Natural killer cell (primary cell): ENCODE data around the gene PIK3R1. TPM values are rescaled to one million over a fixed set of nuclear protein-coding genes. Genes with fewer than 3 reads are reported as not detected.

Experiments
- ATAC-seq, 3 donors: fragments of 150-1000 bp in 2 of 3; fragments of 200-7000 bp in 1 of 3; cut with Tn5 transposase; 1 replicate in 1 of 3; 2 replicates in 2 of 3; pipeline ENCODE4 v1.10.0; 2021; ENCODE audit warnings: mild to moderate bottlenecking in 2 of 3, moderate library complexity in 2 of 3
- DNase-seq, 2 donors: peaks; one replicate each; pipeline versions ENCODE4 v3.0.0 to v3.0.0-alpha.2; 2013 to 2021; ENCODE audit warnings: mixed read lengths in 1 of 2
- H3K27ac ChIP-seq: one replicate; pipeline ENCODE4 v1.5.1; 2013; ENCODE audit warnings: mild to moderate bottlenecking, low read length
- H3K27me3 ChIP-seq: one replicate; pipeline ENCODE4 v1.6.1; 2013; ENCODE audit warnings: low read length; ENCODE audit not compliant: control insufficient read depth, insufficient read depth
- H3K36me3 ChIP-seq: one replicate; pipeline ENCODE4 v1.6.1; 2013; ENCODE audit warnings: low read length; ENCODE audit not compliant: control insufficient read depth, insufficient read depth
- H3K4me1 ChIP-seq: one replicate; pipeline ENCODE4 v1.6.1; 2013; ENCODE audit warnings: low read length; ENCODE audit not compliant: control insufficient read depth, insufficient read depth
- H3K4me3 ChIP-seq: one replicate; pipeline ENCODE4 v1.5.1; 2013; ENCODE audit warnings: low read length
- H3K9me3 ChIP-seq: one replicate; pipeline ENCODE4 v1.6.1; 2013; ENCODE audit warnings: low read length; ENCODE audit not compliant: control insufficient read depth, insufficient read depth
- H3K27ac Mint-ChIP-seq, 2 donors: one replicate each; pipeline ENCODE4 v1.8.0; 2022; ENCODE audit warnings: mild to moderate bottlenecking in 2 of 2, mixed read lengths in 2 of 2, moderate library complexity in 1 of 2
- H3K27me3 Mint-ChIP-seq, 2 donors: one replicate each; pipeline ENCODE4 v1.8.0; 2022; ENCODE audit warnings: low read depth in 2 of 2, mixed read lengths in 2 of 2
- H3K36me3 Mint-ChIP-seq: one replicate; pipeline ENCODE4 v1.8.0; 2022; ENCODE audit warnings: mixed read lengths
- H3K4me1 Mint-ChIP-seq, 2 donors: one replicate each; pipeline ENCODE4 v1.8.0; 2022; ENCODE audit warnings: mixed read lengths in 2 of 2
- H3K4me3 Mint-ChIP-seq: one replicate; pipeline ENCODE4 v1.8.0; 2022; ENCODE audit warnings: mild to moderate bottlenecking, moderate library complexity, mixed read lengths
- H3K9me3 Mint-ChIP-seq, 2 donors: one replicate each; pipeline ENCODE4 v1.8.0; 2022; ENCODE audit warnings: mixed read lengths in 2 of 2
- CTCF ChIP-seq: fragments of 200-600 bp; IDR thresholded peaks from one replicate; pipeline ENCODE4 v1.8.0; 2022; ENCODE audit warnings: antibody characterized with exemption
- WGBS: methylation state at CpG from one replicate; pipeline ENCODE4 v1.1.7; 2013; ENCODE audit warnings: missing lambda C conversion rate; ENCODE audit not compliant: insufficient coverage; 5-methylcytosine and 5-hydroxymethylcytosine counted together
- intact Hi-C: fragments of 100-400 bp; cut with micrococcal nuclease; formaldehyde crosslinking; loops from one replicate; pipeline ENCODE4 v1.14.2; 2022
- total RNA-seq, 4 donors: library from RNA; stranded (reverse); fragments of 120-200 nt in 1 of 4; gene quantifications; one replicate each; pipeline versions ENCODE4 v1.2.3 to v1.2.4, GENCODE V29; 2013 to 2022

PIK3R1 gene
- total RNA-seq, 3 donors from 2014 or later (not counting 1 experiment from before 2014, with no cell fraction given), result 307 to 365 (median 313) TPM

GRCh38 chr5:68295772-68296171, 80.2 kb downstream of the PIK3R1 start:
- Mint-ChIP-seq H3K4me3 (no peak overlapping the region), H3K27me3 (no peaks in the 10 kb centered on the region), H3K4me1 (peaks cover 34 to 36% of the 10 kb centered on the region in 2 donors), H3K27ac (peak overlapping the region; percentile 60 to 70), H3K36me3 (peaks cover 53% of the 10 kb centered on the region), H3K9me3 (no peaks in the 10 kb centered on the region)
- WGBS, result 94% methylated on average over 3 of the region's 3 CpGs
- DNase-seq (no peak), ATAC-seq (no peak)
- no peak for TF ChIP-seq CTCF
- intact Hi-C loops, result no loop called here
- no peak overlapping the region for H3K4me3 ChIP-seq
- H3K4me1 ChIP-seq, result no peaks in the 10 kb centered on the region
- peaks cover 90% of the 10 kb centered on the region for H3K36me3 ChIP-seq
- H3K27ac ChIP-seq, result no peak overlapping the region
- no peaks in the 10 kb centered on the region for H3K9me3 ChIP-seq
- no peaks in the 10 kb centered on the region for H3K27me3 ChIP-seq

GRCh38 chr5:68296895-68297294, 81.3 kb downstream of the PIK3R1 start:
- Histone ChIP-seq H3K27me3 (no peaks in the 10 kb centered on the region), H3K4me3 (no peak overlapping the region), H3K27ac (no peak overlapping the region), H3K4me1 (no peaks in the 10 kb centered on the region), H3K36me3 (peaks cover 86% of the 10 kb centered on the region), H3K9me3 (no peaks in the 10 kb centered on the region)
- Mint-ChIP-seq H3K4me1 (peaks cover 27% of the 10 kb centered on the region in 2 donors), H3K27me3 (no peaks in the 10 kb centered on the region), H3K27ac (peak overlapping the region; percentile 60 to 70), H3K9me3 (no peaks in the 10 kb centered on the region), H3K36me3 (peaks cover 53% of the 10 kb centered on the region), H3K4me3 (no peak overlapping the region)
- no peak for TF ChIP-seq CTCF
- intact Hi-C loops, result no loop called here
- WGBS, result 93% methylated on average over 1 of the region's 1 CpG
- ATAC-seq (no peak), DNase-seq (no peak)

- ATAC-seq (no peak), DNase-seq (no peak)
- no peak for TF ChIP-seq CTCF
- H3K27me3 ChIP-seq, result no peaks in the 10 kb centered on the region
- no peak overlapping the region for H3K4me3 Mint-ChIP-seq
- no peaks in the 10 kb centered on the region for H3K9me3 ChIP-seq
- no peaks in the 10 kb centered on the region for H3K4me1 ChIP-seq
- no peak overlapping the region for H3K4me3 ChIP-seq
- H3K9me3 Mint-ChIP-seq, result no peaks in the 10 kb centered on the region
- H3K4me1 Mint-ChIP-seq, result peaks cover 26 to 28% of the 10 kb centered on the region in 2 donors
- no peak overlapping the region for H3K27ac ChIP-seq
- H3K27ac Mint-ChIP-seq, result peak overlapping the region; percentile 46 to 52
- intact Hi-C loops, result no loop called here
- H3K36me3 Mint-ChIP-seq, result peaks cover 48% of the 10 kb centered on the region
- no peaks in the 10 kb centered on the region for H3K27me3 Mint-ChIP-seq
- WGBS, result 93% methylated on average over 4 of the region's 4 CpGs
- peaks cover 79% of the 10 kb centered on the region for H3K36me3 ChIP-seq
Observed at GRCh38 chr5:68297656-68298055, 82.1 kb downstream of the PIK3R1 start.

GRCh38 chr5:68298479-68298878, 82.9 kb downstream of the PIK3R1 start:
- H3K36me3 Mint-ChIP-seq, result peaks cover 43% of the 10 kb centered on the region
- DNase-seq (no peak), ATAC-seq (no peak)
- 96% methylated on average over 1 of the region's 2 CpGs for WGBS
- H3K27ac Mint-ChIP-seq, result peak overlapping the region; percentile 58 to 60
- H3K4me3 Mint-ChIP-seq, result no peak overlapping the region
- Histone ChIP-seq H3K27ac (no peak overlapping the region), H3K9me3 (no peaks in the 10 kb centered on the region), H3K36me3 (peaks cover 72% of the 10 kb centered on the region), H3K4me3 (no peak overlapping the region), H3K27me3 (no peaks in the 10 kb centered on the region), H3K4me1 (no peaks in the 10 kb centered on the region)
- H3K27me3 Mint-ChIP-seq, result no peaks in the 10 kb centered on the region
- peaks cover 34 to 35% of the 10 kb centered on the region in 2 donors for H3K4me1 Mint-ChIP-seq
- no peak for TF ChIP-seq CTCF
- no peaks in the 10 kb centered on the region for H3K9me3 Mint-ChIP-seq
- intact Hi-C loops, result no loop called here
